GM12878 (cell line): ENCODE measurements around the gene STAT5B. TPM values are rescaled to one million over a fixed set of nuclear protein-coding genes. Genes with fewer than 3 reads are reported as not detected.

Source experiments
- ATAC-seq: fragments of 200-7000 bp; cut with Tn5 transposase; 3 replicates; pipeline ENCODE4 v1.9.1; 2020; ENCODE audit warnings: mild to moderate bottlenecking, moderate library complexity
- BruUV-seq: library from RNA; stranded (reverse); fragments of 400-500 nt; replicated peaks from 2 replicates; lab custom pipeline; 2021; lab: Mats Ljungman, UMichigan
- CTCF ChIA-PET: fragments of 300-600 bp; sonication (Branson Sonifier 250); formaldehyde crosslinking; extraction: SDS; loops from one replicate; lab custom pipeline; 2021; ENCODE audit warnings: inconsistent platforms; lab: Yijun Ruan, JAX
- POLR2A ChIA-PET: fragments of 350-600 bp; formaldehyde crosslinking; extraction: SDS; loops from one replicate; lab custom pipeline; 2021; ENCODE audit warnings: inconsistent platforms; lab: Charles Lee
- RAD21 ChIA-PET: fragments of 300-600 bp; sonication (Branson Sonifier 250); formaldehyde crosslinking; loops from one replicate; lab custom pipeline; 2023; ENCODE audit warnings: antibody characterized with exemption; ENCODE audit not compliant: unreplicated experiment; lab: Charles Lee
- SMC1A ChIA-PET: fragments of 300-600 bp; sonication (Branson Sonifier 250); formaldehyde crosslinking; loops from one replicate; lab custom pipeline; 2023; ENCODE audit not compliant: unreplicated experiment, uncharacterized antibody; lab: Charles Lee
- DNase-seq: peaks from one replicate; pipeline ENCODE4 v3.0.0-alpha.2; 2011; ENCODE audit warnings: low read depth, low spot score
- FAIRE-seq: peaks from 3 replicates; lab custom pipeline; 2011; peaks lifted over from hg19 to GRCh38; lab: Jason Lieb, UNC
- H2AFZ ChIP-seq: 2 replicates; pipeline ENCODE4 v1.6.0; 2011; ENCODE audit warnings: low read depth, low read length, control low read depth; ENCODE audit not compliant: control insufficient read depth
- H3K27ac ChIP-seq: 2 replicates; pipeline ENCODE4 v1.5.1; 2011; ENCODE audit warnings: control low read depth; ENCODE audit not compliant: control insufficient read depth, insufficient read depth
- H3K27me3 ChIP-seq, 2 experiments: replicated peaks in 1 of 2; 2 replicates each; pipeline versions ENCODE4 v1.6.0 to v1.6.1; 2011; ENCODE audit warnings: low read length in 1 of 2; ENCODE audit not compliant: control insufficient read depth in 2 of 2, insufficient read depth in 2 of 2
- H3K36me3 ChIP-seq, 2 experiments: 2 replicates each; pipeline ENCODE4 v1.5.1; 2011; ENCODE audit warnings: low read length in 1 of 2; ENCODE audit not compliant: control insufficient read depth in 2 of 2, insufficient read depth in 2 of 2
- H3K4me1 ChIP-seq: 2 replicates; pipeline ENCODE4 v1.6.1; 2011; ENCODE audit warnings: mild to moderate bottlenecking, low read length, moderate library complexity, mixed read lengths; ENCODE audit not compliant: control insufficient read depth, insufficient read depth
- H3K4me2 ChIP-seq: 2 replicates; pipeline ENCODE4 v1.6.0; 2011; ENCODE audit warnings: control low read depth; ENCODE audit not compliant: control insufficient read depth, insufficient read depth
- H3K4me3 ChIP-seq: fragments of 200-600 bp; sonication (generic); 2 replicates; pipeline ENCODE4 v1.5.1; 2016
- H3K79me2 ChIP-seq: 2 replicates; pipeline ENCODE4 v1.6.0; 2011; ENCODE audit warnings: low read length; ENCODE audit not compliant: control insufficient read depth, insufficient read depth
- H3K9ac ChIP-seq: 2 replicates; pipeline ENCODE4 v1.8.0; 2011; ENCODE audit warnings: low read length, control low read depth, mixed read lengths; ENCODE audit not compliant: control insufficient read depth, insufficient read depth
- H3K9me3 ChIP-seq: replicated peaks from 3 replicates; pipeline ENCODE4 v1.5.1; 2011; ENCODE audit warnings: mild to moderate bottlenecking, low read length; ENCODE audit not compliant: control insufficient read depth, insufficient read depth
- H4K20me1 ChIP-seq: 2 replicates; pipeline ENCODE4 v1.6.0; 2011; ENCODE audit not compliant: control insufficient read depth, insufficient read depth
- CHD2 ChIP-seq: IDR thresholded peaks from 2 replicates; pipeline ENCODE4 v1.6.1; 2011; ENCODE audit warnings: low read depth, low read length, improper control_type of control experiment, borderline replicate concordance
- CUX1 ChIP-seq: IDR thresholded peaks from 2 replicates; pipeline ENCODE4 v1.6.1; 2012; ENCODE audit warnings: improper control_type of control experiment, low read depth, low read length; ENCODE audit not compliant: insufficient replicate concordance
- FOXM1 ChIP-seq: IDR thresholded peaks from 2 replicates; pipeline ENCODE4 v1.6.1; 2012; ENCODE audit warnings: low read depth, mild to moderate bottlenecking, inconsistent platforms, low read length, moderate library complexity
- KLF5 ChIP-seq: fragments of 450-650 bp; IDR thresholded peaks from 2 replicates; pipeline ENCODE4 v1.6.1; 2014; ENCODE audit warnings: mild to moderate bottlenecking; ENCODE audit not compliant: partially characterized antibody
- MTA3 ChIP-seq: IDR thresholded peaks from 2 replicates; pipeline ENCODE4 v1.6.1; 2012; ENCODE audit warnings: low read length, inconsistent platforms, borderline replicate concordance
- SIX5 ChIP-seq: IDR thresholded peaks from 2 replicates; pipeline ENCODE4 v1.6.1; 2011; ENCODE audit warnings: mild to moderate bottlenecking, low read depth, low read length, moderate library complexity; ENCODE audit not compliant: severe bottlenecking
- ZNF592 ChIP-seq: fragments of 450-650 bp; IDR thresholded peaks from 2 replicates; pipeline ENCODE4 v1.6.1; 2017; ENCODE audit warnings: mild to moderate bottlenecking, moderate library complexity
- WGBS: methylation state at CpG from one replicate; pipeline ENCODE4 v1.1.6; 2016; ENCODE audit warnings: low lambda C conversion rate; ENCODE audit not compliant: insufficient replicate concordance, insufficient coverage; ENCODE audit errors: missing lambda C conversion rate; 5-methylcytosine and 5-hydroxymethylcytosine counted together
- in situ Hi-C: fragments of 300-500 bp; cut with MboI; formaldehyde crosslinking; loops from 9 replicates; pipeline ENCODE4 v1.14.3; 2018; ENCODE audit warnings: mixed read lengths
- intact Hi-C: fragments of 100-400 bp; cut with micrococcal nuclease; formaldehyde crosslinking; loops from one replicate; pipeline ENCODE4 v1.14.2; 2022; ENCODE audit not compliant: unreplicated experiment
- polyA plus RNA-seq, 11 experiments: library from polyadenylated mRNA; depleted of rRNA in 4 of 11; unstranded in 6 of 11; stranded (reverse) in 5 of 11; fragments of >200 nt; fragmentation: Nextera tagmentation in 4 of 11; fragmentation: Illumina TruSeq in 1 of 11; extraction: Ambion mirVana in 4 of 11; extraction: Trizol in 1 of 11; gene quantifications; 1 replicate in 1 of 11; 2 replicates in 10 of 11; pipeline versions ENCODE4 v1.2.1 to v1.2.3, GENCODE V29; 2011 to 2016; ENCODE audit warnings: inconsistent platforms in 2 of 11, missing spikeins in 2 of 11, low read depth in 1 of 11
- total RNA-seq, 4 experiments: library from RNA; depleted of rRNA in 3 of 4; stranded (reverse); fragments of >200 nt in 3 of 4; fragmentation: Illumina TruSeq in 1 of 4; extraction: Trizol in 1 of 4; gene quantifications; 2 replicates each; pipeline versions ENCODE4 v1.2.1 to v1.2.3, GENCODE V29; 2013 to 2021
- TF ChIP-seq, protein P1 (sequence below): fragments of 450-650 bp; IDR thresholded peaks from 2 replicates; pipeline ENCODE4 v1.6.1; 2017; ENCODE audit warnings: mild to moderate bottlenecking
- TF ChIP-seq, protein P2 (sequence below): IDR thresholded peaks from 2 replicates; pipeline ENCODE4 v1.6.1; 2011; ENCODE audit warnings: low read depth, low read length, improper control_type of control experiment, borderline replicate concordance

The STAT5B gene
- total and polyA plus RNA-seq, 10 of the 15 experiments (the other 5 are each of a cell fraction or from before 2014, with no cell fraction given): 11.0 to 69.6 (median 46.7) TPM

DNA sequence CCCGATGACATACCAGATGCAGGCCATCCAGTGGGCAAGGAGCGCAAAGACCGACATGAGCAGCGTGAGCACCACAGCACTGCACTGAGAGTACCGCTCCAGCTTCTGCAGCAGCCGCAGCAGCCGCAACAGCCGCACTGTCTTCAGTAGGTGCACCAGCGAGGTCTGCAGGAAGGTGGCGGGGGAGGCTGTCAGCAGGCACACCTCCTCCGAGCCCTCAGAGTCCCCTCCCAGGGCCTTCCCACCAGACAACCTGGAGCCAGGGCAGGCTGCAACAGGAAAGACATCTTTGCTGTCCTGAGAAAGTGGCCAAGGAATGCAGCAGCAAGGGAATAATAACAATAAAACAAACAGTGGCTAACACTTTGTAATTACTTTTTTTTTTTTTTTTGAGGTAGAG, 104.4 kb downstream of the STAT5B start:
- BruUV-seq: no TSS peak
- 80% methylated on average over 11 of the region's 11 CpGs for WGBS
- Histone ChIP-seq H3K36me3 (no peaks in the 10 kb centered on the region), H3K27ac (no peak overlapping the region), H3K4me2 (no peak overlapping the region), H3K4me3 (no peak overlapping the region), H2AFZ (no peak overlapping the region), H3K9ac (no peak overlapping the region), H3K4me1 (no peaks in the 10 kb centered on the region; the same call in 1 of the 2 replicates), H3K27me3 (no peaks in the 10 kb centered on the region), H3K9me3 (no peaks in the 10 kb centered on the region), H4K20me1 (no peaks in the 10 kb centered on the region), H3K79me2 (no peaks in the 10 kb centered on the region)
- DNase-seq: no peak
- intact Hi-C loops (no loop called here), in situ Hi-C loops (no loop called here)
- ChIA-PET CTCF (interaction anchor here (0.6 to 1.2 kb wide), 2 partner anchors 10 to 414 kb away, joined by 3 to 4 read pairs; partner anchors contain the start of gene KCNH4), RAD21 (interaction anchor here (0.6 kb wide), 2 partner anchors 19 to 63 kb away, joined by 3 to 4 read pairs; no protein-coding TSS in a partner anchor), SMC1A (no interaction called here), POLR2A (interaction anchor here (0.6 to 0.7 kb wide), 2 partner anchors 14 to 24 kb away, joined by 3 read pairs; no protein-coding TSS in a partner anchor)
- no peak for ATAC-seq
- no peak for FAIRE-seq
- no peak for TF ChIP-seq CHD2
- no peak for TF ChIP-seq MTA3
- TF ChIP-seq KLF5: no peak
- no peak for TF ChIP-seq SIX5
- no peak for TF ChIP-seq FOXM1
- TF ChIP-seq ZNF592: no peak
- TF ChIP-seq, protein P1, sequence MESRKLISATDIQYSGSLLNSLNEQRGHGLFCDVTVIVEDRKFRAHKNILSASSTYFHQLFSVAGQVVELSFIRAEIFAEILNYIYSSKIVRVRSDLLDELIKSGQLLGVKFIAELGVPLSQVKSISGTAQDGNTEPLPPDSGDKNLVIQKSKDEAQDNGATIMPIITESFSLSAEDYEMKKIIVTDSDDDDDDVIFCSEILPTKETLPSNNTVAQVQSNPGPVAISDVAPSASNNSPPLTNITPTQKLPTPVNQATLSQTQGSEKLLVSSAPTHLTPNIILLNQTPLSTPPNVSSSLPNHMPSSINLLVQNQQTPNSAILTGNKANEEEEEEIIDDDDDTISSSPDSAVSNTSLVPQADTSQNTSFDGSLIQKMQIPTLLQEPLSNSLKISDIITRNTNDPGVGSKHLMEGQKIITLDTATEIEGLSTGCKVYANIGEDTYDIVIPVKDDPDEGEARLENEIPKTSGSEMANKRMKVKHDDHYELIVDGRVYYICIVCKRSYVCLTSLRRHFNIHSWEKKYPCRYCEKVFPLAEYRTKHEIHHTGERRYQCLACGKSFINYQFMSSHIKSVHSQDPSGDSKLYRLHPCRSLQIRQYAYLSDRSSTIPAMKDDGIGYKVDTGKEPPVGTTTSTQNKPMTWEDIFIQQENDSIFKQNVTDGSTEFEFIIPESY: no peak
- TF ChIP-seq CUX1: no peak
- TF ChIP-seq, protein P2, sequence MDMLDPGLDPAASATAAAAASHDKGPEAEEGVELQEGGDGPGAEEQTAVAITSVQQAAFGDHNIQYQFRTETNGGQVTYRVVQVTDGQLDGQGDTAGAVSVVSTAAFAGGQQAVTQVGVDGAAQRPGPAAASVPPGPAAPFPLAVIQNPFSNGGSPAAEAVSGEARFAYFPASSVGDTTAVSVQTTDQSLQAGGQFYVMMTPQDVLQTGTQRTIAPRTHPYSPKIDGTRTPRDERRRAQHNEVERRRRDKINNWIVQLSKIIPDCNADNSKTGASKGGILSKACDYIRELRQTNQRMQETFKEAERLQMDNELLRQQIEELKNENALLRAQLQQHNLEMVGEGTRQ: no peak
